Endothelial cell of umbilical vein (primary cell): Measurements from ENCODE around the gene KHSRP.

Experiments used
- EZH2 ChIP-seq: IDR thresholded peaks from 2 replicates; pipeline ENCODE4 v1.6.1; 2012; ENCODE audit warnings: borderline replicate concordance, low read depth, mild to moderate bottlenecking, moderate library complexity, low read length, inconsistent platforms; ENCODE audit not compliant: severe bottlenecking
- FOS ChIP-seq: IDR thresholded peaks from 2 replicates; pipeline ENCODE4 v1.6.1; 2011; ENCODE audit warnings: mild to moderate bottlenecking, low read length, moderate library complexity, borderline replicate concordance; ENCODE audit not compliant: insufficient read depth
- GATA2 ChIP-seq: IDR thresholded peaks from 2 replicates; pipeline ENCODE4 v1.7.0; 2011; ENCODE audit warnings: low read depth, mild to moderate bottlenecking, moderate library complexity, mixed read lengths, low read length; ENCODE audit not compliant: insufficient read length, insufficient read depth
- MYC ChIP-seq: IDR thresholded peaks from one replicate; pipeline ENCODE4 v1.6.1; 2011; ENCODE audit warnings: mild to moderate bottlenecking, low read depth, low read length
- POLR2A ChIP-seq: IDR thresholded peaks from 2 replicates; pipeline ENCODE4 v1.6.1; 2012; ENCODE audit warnings: low read depth, mild to moderate bottlenecking, control low read depth, low read length
- POLR2AphosphoS5 ChIP-seq: IDR thresholded peaks from 2 replicates; pipeline ENCODE4 v1.6.1; 2012; ENCODE audit warnings: low read depth, mild to moderate bottlenecking, control low read depth, low read length, moderate library complexity; ENCODE audit not compliant: insufficient read depth
- TF ChIP-seq, protein P1 (sequence below), 2 donors: IDR thresholded peaks; 1 replicate in 1 of 2; 2 replicates in 1 of 2; pipeline ENCODE4 v1.5.1; 2011; ENCODE audit warnings: low read length in 2 of 2, mild to moderate bottlenecking in 2 of 2, moderate library complexity in 2 of 2, control low read depth in 1 of 2, inconsistent platforms in 1 of 2, low read depth in 1 of 2; ENCODE audit not compliant: insufficient read depth in 1 of 2; ENCODE audit errors: extremely low read depth in 1 of 2
- TF ChIP-seq, protein P2 (sequence below): IDR thresholded peaks from 2 replicates; pipeline ENCODE4 v1.6.1; 2011; ENCODE audit not compliant: insufficient read depth, insufficient read length

DNA sequence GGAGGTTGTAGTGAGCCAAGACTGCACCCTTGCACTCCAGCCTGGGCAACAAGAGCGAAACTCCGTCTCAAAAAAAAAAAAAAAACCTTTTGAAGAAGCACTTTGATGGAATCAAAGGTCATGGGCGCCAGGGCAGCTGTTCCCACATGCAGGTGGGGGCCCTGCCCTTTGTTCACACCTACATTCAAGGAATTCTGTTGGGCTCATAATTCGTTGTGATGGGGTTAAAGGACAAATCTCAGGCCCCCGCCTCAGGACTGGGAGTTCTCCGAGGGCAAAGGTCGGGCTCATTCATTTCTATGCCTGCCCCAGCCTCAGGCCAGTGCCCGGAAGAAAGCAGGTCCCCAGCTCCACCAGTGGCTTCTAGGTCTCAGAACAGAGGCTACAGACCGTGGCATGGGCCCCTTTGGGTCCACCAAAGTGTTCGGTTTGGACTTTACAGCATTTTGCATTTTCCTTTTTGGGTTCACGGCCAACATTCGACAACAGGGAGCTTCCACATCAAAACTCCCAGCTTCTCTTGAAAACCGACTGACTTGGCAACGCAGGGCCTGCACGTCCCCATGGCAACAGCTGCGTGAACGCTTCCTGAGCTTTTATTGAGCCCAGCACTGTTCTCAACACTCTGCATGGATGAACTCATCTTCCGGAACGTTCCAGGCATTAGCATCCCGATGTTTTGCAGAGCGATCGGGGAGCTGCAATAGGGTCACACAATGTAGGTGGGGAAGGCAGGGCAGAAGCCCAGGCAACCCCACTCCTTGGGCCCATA, 21.6 kb downstream of the KHSRP start:
- no peak for TF ChIP-seq FOS
- TF ChIP-seq, protein P1, sequence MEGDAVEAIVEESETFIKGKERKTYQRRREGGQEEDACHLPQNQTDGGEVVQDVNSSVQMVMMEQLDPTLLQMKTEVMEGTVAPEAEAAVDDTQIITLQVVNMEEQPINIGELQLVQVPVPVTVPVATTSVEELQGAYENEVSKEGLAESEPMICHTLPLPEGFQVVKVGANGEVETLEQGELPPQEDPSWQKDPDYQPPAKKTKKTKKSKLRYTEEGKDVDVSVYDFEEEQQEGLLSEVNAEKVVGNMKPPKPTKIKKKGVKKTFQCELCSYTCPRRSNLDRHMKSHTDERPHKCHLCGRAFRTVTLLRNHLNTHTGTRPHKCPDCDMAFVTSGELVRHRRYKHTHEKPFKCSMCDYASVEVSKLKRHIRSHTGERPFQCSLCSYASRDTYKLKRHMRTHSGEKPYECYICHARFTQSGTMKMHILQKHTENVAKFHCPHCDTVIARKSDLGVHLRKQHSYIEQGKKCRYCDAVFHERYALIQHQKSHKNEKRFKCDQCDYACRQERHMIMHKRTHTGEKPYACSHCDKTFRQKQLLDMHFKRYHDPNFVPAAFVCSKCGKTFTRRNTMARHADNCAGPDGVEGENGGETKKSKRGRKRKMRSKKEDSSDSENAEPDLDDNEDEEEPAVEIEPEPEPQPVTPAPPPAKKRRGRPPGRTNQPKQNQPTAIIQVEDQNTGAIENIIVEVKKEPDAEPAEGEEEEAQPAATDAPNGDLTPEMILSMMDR (IDR thresholded peaks at IDR 0.05; ENCODE audit: extremely low read depth in 1 of 2, insufficient read depth in 1 of 2, low read depth in 1 of 2, low read length in 2 of 2) = no peak
- no peak for TF ChIP-seq POLR2A
- TF ChIP-seq POLR2AphosphoS5 = no peak
- TF ChIP-seq, protein P2, sequence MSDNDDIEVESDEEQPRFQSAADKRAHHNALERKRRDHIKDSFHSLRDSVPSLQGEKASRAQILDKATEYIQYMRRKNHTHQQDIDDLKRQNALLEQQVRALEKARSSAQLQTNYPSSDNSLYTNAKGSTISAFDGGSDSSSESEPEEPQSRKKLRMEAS = no peak
- no peak for TF ChIP-seq EZH2
- TF ChIP-seq MYC = no peak
- TF ChIP-seq GATA2 = no peak
